Astrocyte (in vitro differentiated cells and primary cell): ENCODE data around the gene PSENEN.

ENCODE experiments used
- EZH2 ChIP-seq: IDR thresholded peaks from 2 replicates; pipeline ENCODE4 v1.6.1; 2012; ENCODE audit warnings: mild to moderate bottlenecking, low read length, inconsistent platforms; ENCODE audit not compliant: insufficient read depth
- TF ChIP-seq, protein P1 (sequence below): IDR thresholded peaks from 2 replicates; pipeline ENCODE4 v1.5.1; 2011; ENCODE audit warnings: low read depth, mild to moderate bottlenecking, inconsistent platforms, low read length, moderate library complexity; ENCODE audit not compliant: insufficient read depth

DNA sequence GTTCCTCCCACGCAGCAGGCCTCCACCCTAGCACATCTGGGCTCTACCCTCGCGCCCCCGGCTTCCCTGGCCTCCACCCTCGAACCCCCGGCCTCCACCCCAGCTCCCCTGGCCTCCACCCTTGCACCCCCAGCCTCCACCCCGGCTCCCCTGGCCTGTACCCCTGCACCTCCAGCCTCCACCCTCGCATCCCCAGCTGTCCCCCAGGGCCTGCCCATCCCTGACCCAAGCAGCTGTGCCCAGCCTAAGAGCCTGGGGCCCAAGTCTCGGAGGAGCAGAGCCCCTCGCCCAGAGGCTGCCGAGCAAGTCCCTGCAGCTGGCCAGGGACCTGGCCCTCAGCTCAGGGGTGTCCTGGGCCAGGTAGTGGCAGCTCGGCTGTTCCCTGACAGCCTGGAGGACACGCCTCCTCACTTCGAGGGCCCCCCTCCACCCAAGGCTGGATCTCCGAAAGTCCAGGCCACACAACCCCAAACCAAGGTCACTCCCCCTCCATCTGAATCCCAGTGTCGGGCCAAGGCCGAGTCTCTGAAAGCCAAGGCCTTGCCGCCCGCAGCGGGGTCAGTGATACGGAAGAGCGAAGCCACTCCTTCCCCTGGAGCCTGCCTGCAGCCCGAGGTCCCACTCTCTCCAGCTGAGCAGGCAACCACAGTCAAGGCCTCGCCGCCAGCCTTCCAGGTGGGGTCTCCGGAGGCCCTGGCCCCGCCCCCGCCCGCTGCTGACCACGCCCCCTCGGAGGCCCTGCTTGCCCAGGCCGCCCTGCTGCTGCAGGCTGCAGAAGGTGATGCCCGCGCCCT, 22.0 kb downstream of the PSENEN start:
- TF ChIP-seq, protein P1, sequence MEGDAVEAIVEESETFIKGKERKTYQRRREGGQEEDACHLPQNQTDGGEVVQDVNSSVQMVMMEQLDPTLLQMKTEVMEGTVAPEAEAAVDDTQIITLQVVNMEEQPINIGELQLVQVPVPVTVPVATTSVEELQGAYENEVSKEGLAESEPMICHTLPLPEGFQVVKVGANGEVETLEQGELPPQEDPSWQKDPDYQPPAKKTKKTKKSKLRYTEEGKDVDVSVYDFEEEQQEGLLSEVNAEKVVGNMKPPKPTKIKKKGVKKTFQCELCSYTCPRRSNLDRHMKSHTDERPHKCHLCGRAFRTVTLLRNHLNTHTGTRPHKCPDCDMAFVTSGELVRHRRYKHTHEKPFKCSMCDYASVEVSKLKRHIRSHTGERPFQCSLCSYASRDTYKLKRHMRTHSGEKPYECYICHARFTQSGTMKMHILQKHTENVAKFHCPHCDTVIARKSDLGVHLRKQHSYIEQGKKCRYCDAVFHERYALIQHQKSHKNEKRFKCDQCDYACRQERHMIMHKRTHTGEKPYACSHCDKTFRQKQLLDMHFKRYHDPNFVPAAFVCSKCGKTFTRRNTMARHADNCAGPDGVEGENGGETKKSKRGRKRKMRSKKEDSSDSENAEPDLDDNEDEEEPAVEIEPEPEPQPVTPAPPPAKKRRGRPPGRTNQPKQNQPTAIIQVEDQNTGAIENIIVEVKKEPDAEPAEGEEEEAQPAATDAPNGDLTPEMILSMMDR, result no peak
- TF ChIP-seq EZH2, result no peak
